Activated naive CD4-positive, alpha-beta T cell treated with anti-CD3 and anti-CD28 coated beads, Interleukin-2, amount 50 U/mL, for 24 hours (primary cell): ENCODE data around the gene GRIK4.
"Not testable (repeated sequence)": the region's sequence is repeated elsewhere in the genome, so short reads cannot be mapped to it uniquely, and the experiment has no call there.

ENCODE experiments used
- H3K27ac Mint-ChIP-seq: one replicate; pipeline ENCODE4 v1.8.0; 2021; ENCODE audit warnings: mild to moderate bottlenecking, mixed read lengths
- H3K27me3 Mint-ChIP-seq: one replicate; pipeline ENCODE4 v1.8.0; 2021; ENCODE audit warnings: mixed read lengths
- H3K36me3 Mint-ChIP-seq: one replicate; pipeline ENCODE4 v1.8.0; 2021; ENCODE audit warnings: mixed read lengths
- H3K4me1 Mint-ChIP-seq: one replicate; pipeline ENCODE4 v1.8.0; 2021; ENCODE audit warnings: mixed read lengths
- H3K4me3 Mint-ChIP-seq: one replicate; pipeline ENCODE4 v1.8.0; 2021; ENCODE audit warnings: mild to moderate bottlenecking, mixed read lengths
- H3K9me3 Mint-ChIP-seq: one replicate; pipeline ENCODE4 v1.8.0; 2021; ENCODE audit warnings: mixed read lengths

Gene GRIK4

DNA sequence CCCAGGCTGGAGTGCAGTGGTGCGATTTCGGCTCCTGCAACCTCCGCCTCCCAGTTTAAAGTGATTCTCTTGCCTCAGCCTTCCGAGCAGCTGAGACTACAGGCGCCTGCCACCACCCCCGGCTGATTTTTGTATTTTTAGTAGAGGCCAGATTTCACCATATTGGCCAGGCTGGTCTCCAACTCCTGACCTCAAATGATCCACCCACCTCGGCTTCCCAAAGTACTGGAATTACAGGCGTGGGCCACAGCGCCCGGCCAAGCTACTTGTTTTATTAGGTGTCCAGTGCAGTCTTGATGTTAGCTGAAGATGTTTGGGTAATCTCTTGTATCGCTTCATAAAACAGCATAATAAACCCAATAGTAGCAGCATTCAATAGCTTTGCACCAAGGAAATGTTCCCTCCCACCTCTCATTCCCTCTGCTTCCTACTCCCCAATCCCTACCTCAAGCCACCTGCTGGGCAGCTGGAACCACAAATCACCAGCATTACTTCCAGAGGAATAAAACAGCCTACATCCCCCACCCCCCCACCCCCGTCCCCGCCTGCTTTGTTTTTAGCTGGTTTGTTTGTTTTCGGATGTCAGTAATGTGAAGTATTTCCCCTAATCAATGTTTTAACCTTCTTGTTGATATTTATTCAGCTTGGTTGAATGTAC lies 11.0 kb upstream of the GRIK4 start:
- no peak overlapping the region for H3K4me3 Mint-ChIP-seq
- no peaks in the 10 kb centered on the region for H3K9me3 Mint-ChIP-seq
- H3K4me1 Mint-ChIP-seq, result no peaks in the 10 kb centered on the region
- H3K27me3 Mint-ChIP-seq, result peaks cover 31% of the 10 kb centered on the region
- no peaks in the 10 kb centered on the region for H3K36me3 Mint-ChIP-seq
- H3K27ac Mint-ChIP-seq, result no peak overlapping the region

DNA sequence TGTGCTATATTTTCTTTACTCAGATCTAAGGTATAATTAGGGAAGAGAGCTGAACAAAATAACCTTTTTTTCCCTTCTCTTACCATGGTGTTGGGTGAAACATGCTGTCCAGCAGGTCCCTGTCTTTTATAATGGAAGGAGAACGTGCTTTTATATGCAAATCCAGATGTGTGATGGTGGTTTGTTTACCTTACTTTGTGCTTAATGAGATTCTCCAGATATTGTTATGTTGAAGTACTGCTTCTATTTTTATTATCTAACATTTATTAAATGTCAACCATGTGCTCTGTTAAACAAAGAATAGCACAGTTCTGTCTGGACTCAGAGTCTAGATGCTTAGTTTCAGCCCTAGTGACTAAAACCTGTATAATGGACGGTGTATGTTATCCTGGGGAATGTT lies 10.1 kb upstream of the GRIK4 start:
- no peaks in the 10 kb centered on the region for H3K36me3 Mint-ChIP-seq
- peaks cover 34% of the 10 kb centered on the region for H3K27me3 Mint-ChIP-seq
- no peaks in the 10 kb centered on the region for H3K9me3 Mint-ChIP-seq
- H3K27ac Mint-ChIP-seq, result no peak overlapping the region
- no peak overlapping the region for H3K4me3 Mint-ChIP-seq
- H3K4me1 Mint-ChIP-seq, result no peaks in the 10 kb centered on the region

DNA sequence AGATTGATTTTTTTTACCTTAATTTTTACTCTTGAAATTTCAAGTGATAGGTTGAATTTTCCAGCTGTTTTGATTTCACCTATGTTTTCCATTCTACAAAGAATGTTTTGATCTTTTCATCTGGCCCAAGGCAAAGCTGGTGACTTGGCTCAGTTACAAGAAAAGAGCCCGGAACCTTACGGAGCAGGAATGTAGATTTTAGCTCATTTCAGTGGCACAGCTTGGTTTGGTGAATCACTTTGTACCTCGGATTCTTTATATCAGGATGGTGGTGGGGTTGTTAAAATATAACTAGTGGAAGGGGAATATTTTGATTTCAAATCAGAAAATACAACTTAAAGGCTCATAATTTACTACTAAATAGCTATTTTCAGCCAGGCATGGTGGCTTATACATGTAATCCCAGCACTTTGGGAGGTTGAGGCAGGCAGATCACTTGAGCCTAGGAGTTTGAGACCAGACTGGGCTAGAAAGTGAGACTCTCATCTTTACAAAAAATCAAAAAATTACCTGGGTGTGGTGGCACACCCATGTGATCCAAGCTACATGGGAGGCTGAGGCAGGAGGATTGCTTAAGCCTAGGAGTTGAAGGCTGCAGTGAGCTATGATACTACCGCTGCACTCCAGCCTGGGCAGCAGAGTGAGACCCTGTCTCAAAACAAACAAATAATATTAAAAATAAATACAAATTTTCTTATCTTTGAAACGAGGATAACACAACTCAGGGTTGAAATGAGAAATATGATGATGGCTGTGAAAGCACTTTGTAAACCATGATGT lies 9.4 kb upstream of the GRIK4 start:
- H3K4me1 Mint-ChIP-seq, result no peaks in the 10 kb centered on the region

DNA sequence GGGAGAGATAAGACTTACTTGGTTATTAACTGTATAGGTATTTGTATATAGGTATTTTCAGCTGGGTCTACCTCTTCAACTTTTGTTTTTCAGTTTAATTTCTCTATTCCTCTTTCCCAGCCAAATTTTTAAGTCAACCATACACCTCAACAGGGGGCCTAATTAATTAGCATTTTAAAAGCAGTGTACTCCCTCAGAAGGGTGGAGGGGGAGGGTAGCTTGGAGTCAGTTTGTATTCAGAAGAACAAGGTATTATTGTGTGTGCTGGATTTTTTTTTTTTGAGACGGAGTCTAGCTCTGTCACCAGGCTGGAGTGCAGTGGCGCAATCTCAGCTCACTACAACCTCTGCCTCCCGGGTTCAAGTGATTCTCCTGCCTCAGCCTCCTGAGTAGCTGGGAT lies 8.0 kb upstream of the GRIK4 start:
- not testable (repeated sequence) for H3K4me1 Mint-ChIP-seq, H3K36me3 Mint-ChIP-seq, H3K4me3 Mint-ChIP-seq, H3K9me3 Mint-ChIP-seq, H3K27ac Mint-ChIP-seq
- H3K27me3 Mint-ChIP-seq, result peaks cover 45% of the 10 kb centered on the region

More for the DNA sequence above, 9.4 kb upstream of the GRIK4 start:
- no peaks in the 10 kb centered on the region for H3K9me3 Mint-ChIP-seq
- no peak overlapping the region for H3K27ac Mint-ChIP-seq
- H3K36me3 Mint-ChIP-seq, result no peaks in the 10 kb centered on the region
- H3K27me3 Mint-ChIP-seq, result peaks cover 41% of the 10 kb centered on the region
- no peak overlapping the region for H3K4me3 Mint-ChIP-seq

DNA sequence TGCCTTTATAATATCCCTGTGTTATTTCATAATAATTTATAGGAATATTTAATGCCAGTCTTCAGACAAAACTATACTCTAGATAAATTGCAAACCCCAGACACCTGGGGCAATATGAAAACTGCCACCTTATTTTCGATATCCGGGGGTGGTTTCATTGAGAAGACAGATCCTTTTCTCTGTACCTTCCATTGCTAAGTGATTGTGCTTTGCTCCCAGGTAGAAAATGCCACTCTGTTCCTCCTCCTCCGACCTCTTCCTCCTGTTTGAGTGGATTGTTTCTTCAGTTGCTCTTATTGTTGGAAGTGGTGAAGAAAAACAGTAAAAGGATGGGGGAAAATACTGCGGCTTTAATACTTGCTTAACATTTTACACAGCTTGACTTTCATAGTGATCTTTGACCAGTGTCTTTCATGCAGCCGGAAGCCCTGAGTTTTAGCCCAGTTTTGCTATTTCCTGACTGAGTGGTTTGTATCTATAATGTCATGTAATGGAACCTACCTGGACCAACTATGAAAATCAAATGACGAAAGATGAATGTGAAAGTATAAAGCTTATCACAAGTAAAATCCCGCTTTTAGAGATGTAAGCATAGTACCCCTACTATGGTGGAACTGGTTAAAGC lies 5.6 kb upstream of the GRIK4 start:
- H3K27ac Mint-ChIP-seq, result no peak overlapping the region
- H3K4me1 Mint-ChIP-seq, result no peaks in the 10 kb centered on the region
- H3K27me3 Mint-ChIP-seq, result peaks cover 54% of the 10 kb centered on the region
- H3K36me3 Mint-ChIP-seq, result no peaks in the 10 kb centered on the region
- no peak overlapping the region for H3K4me3 Mint-ChIP-seq
- H3K9me3 Mint-ChIP-seq, result no peaks in the 10 kb centered on the region

DNA sequence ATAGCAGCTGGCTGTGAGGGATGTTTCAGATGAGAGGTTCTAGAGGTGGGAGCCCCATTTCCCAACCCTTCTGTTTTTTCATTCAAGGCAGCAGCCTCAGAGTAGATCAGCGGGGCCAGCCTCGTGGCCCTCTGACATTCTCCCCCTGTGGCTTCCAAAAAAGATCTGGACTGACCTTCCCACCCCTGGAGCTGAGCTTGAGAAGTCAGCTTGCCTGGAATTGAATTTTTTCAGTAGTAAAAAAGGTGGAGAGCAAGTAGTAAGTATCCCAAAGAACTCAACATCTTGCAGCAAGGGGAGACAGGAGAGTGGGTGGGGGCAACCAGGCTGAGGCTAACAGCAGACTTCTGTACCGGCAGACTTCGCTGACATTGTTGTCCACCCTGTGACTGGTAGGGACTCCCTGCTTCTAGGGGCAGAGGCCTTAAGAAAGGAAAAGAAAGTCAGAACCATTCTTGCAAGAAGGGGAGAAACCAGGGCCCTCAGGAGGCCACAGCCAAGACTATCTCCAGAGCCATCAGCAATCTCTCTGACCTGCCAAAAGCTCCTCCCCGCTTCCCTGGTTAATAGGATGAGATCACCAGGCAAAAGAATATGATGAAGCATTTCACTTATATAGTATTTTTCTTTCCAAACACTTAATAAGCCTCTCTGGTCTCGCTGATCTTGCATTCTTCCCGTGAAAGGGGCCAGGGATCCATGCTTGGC lies 2.0 kb upstream of the GRIK4 start:
- no peak overlapping the region for H3K4me3 Mint-ChIP-seq
- peaks cover 40% of the 10 kb centered on the region for H3K27me3 Mint-ChIP-seq
- no peaks in the 10 kb centered on the region for H3K9me3 Mint-ChIP-seq
- H3K27ac Mint-ChIP-seq, result no peak overlapping the region
- H3K4me1 Mint-ChIP-seq, result no peaks in the 10 kb centered on the region
- H3K36me3 Mint-ChIP-seq, result no peaks in the 10 kb centered on the region

DNA sequence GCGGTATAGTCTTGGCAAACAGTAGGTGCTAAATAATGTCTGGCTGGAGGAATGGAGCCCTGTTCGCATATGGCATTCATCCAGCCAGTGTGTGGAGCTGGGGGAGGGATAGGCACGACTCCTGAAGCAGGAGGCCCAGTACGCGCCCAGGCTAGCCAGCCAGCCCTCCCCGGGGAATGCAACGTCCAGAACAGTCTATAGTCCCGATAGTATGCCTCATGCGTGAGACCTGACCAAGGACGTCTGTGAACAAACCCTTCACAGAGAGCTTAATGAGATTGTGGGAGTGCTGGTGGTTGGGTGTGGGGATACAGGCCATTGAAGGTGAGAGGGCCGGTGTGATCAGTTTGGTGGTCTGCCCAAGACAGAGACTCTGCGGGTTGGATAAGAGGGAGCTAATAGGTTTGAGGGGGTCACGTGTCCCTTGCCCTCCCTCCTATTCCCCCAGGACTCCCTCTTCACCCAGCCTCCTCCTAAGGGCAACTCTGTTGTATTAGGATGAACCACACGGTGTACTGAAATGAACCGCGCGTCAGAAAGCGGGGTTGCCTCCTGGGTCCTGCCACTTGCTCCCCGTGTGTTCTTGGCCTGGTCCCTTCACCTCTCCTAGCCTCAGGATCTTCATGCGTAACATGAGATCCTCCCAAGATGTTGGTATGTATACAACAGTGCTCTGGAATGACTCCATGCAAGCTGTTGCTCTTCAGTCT lies 987 bp upstream of the GRIK4 start:
- H3K9me3 Mint-ChIP-seq, result no peaks in the 10 kb centered on the region
- peak overlapping the region; percentile 14 for H3K27ac Mint-ChIP-seq
- H3K4me1 Mint-ChIP-seq, result no peaks in the 10 kb centered on the region
- peak overlapping the region; percentile 40 for H3K4me3 Mint-ChIP-seq
- H3K27me3 Mint-ChIP-seq, result peaks cover 47% of the 10 kb centered on the region
- H3K36me3 Mint-ChIP-seq, result no peaks in the 10 kb centered on the region

DNA sequence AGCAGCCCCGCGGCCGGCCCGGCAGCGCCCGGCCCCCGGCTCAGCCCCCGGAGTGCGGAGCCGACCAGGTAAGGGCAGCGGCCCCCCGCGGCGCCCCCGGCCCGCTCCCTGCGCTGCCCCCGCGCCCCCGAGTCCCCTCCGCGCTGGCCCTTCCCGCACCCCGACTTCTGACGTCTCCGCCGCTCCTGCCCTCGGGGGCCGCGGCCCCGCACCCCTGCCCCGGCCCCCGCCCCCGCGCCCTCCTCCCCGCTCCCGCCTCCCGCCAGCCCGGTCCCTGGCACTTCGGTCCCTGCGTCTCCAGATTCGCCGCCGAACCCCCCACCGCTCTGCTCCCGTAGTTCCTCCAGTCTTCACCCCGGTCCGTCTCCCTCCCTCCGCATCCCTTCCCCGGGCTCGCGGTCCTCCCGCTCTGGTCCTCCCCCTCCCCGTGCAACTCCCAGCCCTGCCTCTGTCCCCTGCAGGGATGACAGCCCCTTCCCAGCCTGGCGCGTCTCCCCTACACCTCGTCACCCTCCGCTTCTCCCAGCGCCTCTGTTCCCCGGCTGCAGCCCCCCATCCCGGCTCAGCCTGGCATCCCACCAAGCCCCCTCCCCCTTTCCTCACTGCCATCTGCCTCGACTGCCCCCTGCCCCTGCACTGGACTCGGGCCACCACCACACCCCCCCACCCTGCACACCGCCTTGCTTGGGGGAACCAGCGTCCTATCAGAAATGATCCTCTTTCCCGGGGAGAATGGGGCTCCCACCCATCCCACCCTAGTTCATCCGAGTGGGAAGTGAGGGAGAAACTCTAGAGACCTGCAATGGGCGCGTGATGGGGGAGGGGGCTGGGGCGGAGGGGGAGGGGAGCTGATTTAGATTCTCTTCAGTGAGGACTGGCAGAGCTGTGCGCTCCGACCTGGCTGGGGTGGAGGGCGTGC lies 531 bp downstream of the GRIK4 start:
- no peaks in the 10 kb centered on the region for H3K36me3 Mint-ChIP-seq
- H3K9me3 Mint-ChIP-seq, result no peaks in the 10 kb centered on the region
- H3K4me3 Mint-ChIP-seq, result no peak overlapping the region
- no peak overlapping the region for H3K27ac Mint-ChIP-seq
- H3K4me1 Mint-ChIP-seq, result no peaks in the 10 kb centered on the region
- peaks cover 44% of the 10 kb centered on the region for H3K27me3 Mint-ChIP-seq

DNA sequence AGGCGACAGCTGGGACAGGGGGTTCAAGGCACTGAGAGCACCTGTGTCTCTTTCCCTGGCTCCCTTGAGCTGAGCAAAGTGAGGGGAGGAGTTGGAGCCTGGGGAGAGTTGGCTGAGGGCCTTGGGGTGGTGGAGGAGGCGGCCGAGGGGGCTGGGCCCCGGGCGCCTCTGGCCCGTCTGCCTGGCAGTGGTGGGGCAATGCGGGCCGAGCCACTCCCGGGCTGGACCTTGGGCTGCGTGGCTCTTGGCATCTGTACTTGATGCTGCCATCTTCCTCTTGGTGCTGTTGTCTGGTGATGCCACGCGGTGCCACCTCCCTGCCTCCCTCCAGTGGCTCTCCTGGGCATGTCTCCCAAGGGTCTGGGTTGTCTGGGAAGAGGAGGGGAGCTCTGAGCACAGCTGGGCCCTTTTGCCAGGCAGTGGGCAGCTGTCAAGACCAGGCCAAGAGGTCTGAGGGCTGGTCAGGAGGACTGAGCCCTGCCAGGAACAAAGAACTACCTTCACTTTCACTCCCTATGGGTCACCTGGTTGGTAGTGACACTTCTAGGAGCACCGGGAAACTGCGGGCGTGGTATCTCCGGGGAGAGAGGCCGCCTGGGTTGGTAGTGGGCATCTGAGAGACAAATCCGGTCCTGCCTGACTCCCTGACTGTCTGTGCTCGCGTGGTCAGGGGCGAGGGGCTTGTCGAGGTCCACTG lies 1.3 kb downstream of the GRIK4 start:
- Mint-ChIP-seq H3K27ac (no peak overlapping the region), H3K27me3 (peaks cover 45% of the 10 kb centered on the region), H3K4me1 (no peaks in the 10 kb centered on the region), H3K36me3 (no peaks in the 10 kb centered on the region), H3K4me3 (no peak overlapping the region), H3K9me3 (no peaks in the 10 kb centered on the region)

DNA sequence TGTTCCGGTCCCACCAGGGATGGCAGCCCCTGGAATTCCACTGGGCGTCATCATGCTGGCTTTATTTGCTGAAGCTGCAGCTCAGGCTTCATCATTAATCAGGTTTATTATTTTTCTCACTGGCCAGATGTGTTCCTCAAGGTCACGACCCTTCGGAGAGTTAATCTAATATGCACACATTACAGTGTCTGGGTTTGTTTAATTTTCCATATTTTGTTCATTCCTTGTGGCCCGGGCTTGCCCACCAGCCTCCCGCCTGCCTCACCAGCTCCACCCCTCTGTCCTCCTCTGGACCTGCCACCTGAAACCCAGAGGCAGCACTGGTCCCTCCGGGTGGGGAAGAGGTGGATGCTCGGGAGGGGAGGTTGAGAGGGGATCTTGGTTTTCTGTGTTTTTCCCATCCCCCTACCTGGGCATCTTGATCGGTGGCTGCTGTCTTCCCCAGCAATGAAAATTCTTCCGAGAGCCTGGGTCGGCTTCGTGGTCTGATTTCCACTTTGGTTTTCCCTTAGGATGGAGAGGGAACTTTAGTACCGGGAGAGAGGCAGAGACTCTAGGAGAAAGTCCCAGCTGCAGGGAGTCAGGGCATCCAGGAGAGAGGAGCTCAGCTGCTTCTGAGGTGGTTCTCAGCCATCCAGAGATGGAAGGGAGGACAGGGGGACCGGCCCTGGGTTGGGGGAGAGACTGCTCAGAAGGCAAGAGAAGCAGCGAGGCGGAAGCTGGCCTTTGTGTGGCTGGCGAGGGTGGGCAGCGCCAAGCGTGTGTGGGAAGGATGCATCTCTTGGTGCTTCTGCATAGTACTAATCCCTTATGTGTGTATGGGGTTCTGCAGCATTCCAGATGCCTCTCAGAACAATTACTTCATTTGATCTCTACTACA lies 2.1 kb downstream of the GRIK4 start:
- Mint-ChIP-seq H3K27ac (no peak overlapping the region), H3K36me3 (no peaks in the 10 kb centered on the region), H3K4me1 (no peaks in the 10 kb centered on the region), H3K9me3 (no peaks in the 10 kb centered on the region), H3K27me3 (peaks cover 42% of the 10 kb centered on the region), H3K4me3 (no peak overlapping the region)

DNA sequence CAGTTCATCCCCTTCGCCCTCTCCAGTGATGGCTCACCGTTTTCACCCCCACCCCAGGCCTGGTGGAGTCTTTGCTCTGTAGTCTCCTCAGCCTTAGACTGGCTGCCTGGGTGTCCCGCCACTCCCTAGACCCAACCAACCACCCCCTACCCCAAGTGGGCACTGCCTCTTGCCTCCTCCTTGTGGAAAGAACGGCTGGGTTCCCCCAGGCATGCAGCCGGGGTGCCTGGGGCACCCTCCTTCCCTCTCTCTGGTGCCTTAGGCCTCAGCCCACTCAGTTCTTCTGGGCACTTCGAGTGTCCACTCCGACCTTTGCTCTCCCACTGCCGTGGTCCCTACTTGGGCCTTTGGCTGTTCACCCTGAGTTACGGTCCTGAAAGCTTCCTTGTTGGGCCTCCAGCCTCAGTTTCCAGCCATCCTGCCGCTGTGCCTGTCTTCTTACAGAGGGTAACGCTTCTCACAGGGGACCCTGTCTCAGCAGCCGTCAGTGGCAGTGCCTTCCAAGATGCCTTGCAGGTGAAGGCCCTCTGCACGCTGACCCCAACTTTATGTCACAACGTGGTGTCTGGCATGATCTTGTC lies 3.1 kb downstream of the GRIK4 start:
- H3K36me3 Mint-ChIP-seq, result no peaks in the 10 kb centered on the region
- H3K9me3 Mint-ChIP-seq, result no peaks in the 10 kb centered on the region
- peaks cover 37% of the 10 kb centered on the region for H3K27me3 Mint-ChIP-seq
- no peaks in the 10 kb centered on the region for H3K4me1 Mint-ChIP-seq
- no peak overlapping the region for H3K27ac Mint-ChIP-seq
- no peak overlapping the region for H3K4me3 Mint-ChIP-seq

DNA sequence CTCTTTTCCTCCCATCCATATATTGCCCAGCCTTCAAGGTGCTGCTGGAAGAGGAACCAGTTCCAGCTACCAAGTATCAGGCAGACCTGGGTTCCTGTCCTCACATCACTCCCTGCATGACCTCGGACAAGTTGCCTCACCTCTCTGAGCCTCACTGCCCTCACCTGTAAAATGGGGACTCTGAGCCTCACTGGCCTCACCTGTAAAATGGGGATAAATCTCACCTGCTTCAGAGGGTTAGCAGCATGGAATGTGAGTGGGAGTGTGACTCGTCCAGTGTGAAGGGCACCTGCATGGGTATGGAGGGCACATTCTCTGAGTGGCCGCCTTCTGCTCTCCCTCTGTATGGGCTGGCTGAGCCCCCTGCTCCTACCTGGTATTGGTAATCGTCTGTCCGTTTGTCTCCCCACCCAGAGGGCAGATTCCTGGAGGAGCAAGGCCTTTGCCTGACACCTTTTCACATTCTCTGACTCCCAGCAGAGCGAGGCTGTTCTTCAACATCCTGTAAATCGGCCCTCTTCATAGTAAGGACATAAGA lies 3.7 kb downstream of the GRIK4 start:
- peaks cover 34% of the 10 kb centered on the region for H3K27me3 Mint-ChIP-seq
- no peak overlapping the region for H3K27ac Mint-ChIP-seq
- no peaks in the 10 kb centered on the region for H3K36me3 Mint-ChIP-seq

More for the DNA sequence above, 3.7 kb downstream of the GRIK4 start:
- no peaks in the 10 kb centered on the region for H3K9me3 Mint-ChIP-seq
- no peak overlapping the region for H3K4me3 Mint-ChIP-seq
- no peaks in the 10 kb centered on the region for H3K4me1 Mint-ChIP-seq
